Neural progenitor cell (in vitro differentiated cells): ENCODE data around the gene AKAP1. TPM values are rescaled to one million over a fixed set of nuclear protein-coding genes. Genes with fewer than 3 reads are reported as not detected.
"Not testable (repeated sequence)": the region's sequence is repeated elsewhere in the genome, so short reads cannot be mapped to it uniquely, and the experiment has no call there.

Experiments used
- DNase-seq: peaks from one replicate; pipeline ENCODE4 v3.0.0-alpha.2; 2016; ENCODE audit warnings: low spot score
- H2AFZ ChIP-seq: fragments of 200-600 bp; sonication (generic); replicated peaks from 2 replicates; pipeline ENCODE4 v1.6.1; 2016; ENCODE audit warnings: antibody characterized with exemption
- H3F3A ChIP-seq: fragments of 200-600 bp; sonication (generic); 2 replicates; pipeline ENCODE4 v1.6.1; 2016; ENCODE audit warnings: antibody characterized with exemption, low read depth
- H3K27ac ChIP-seq: fragments of 200-600 bp; sonication (generic); 2 replicates; pipeline ENCODE4 v1.5.1; 2016; ENCODE audit warnings: mild to moderate bottlenecking
- H3K27me3 ChIP-seq: fragments of 200-600 bp; sonication (generic); 2 replicates; pipeline ENCODE4 v1.6.1; 2016; ENCODE audit warnings: mild to moderate bottlenecking, moderate library complexity
- H3K36me3 ChIP-seq: fragments of 200-600 bp; sonication (generic); 2 replicates; pipeline ENCODE4 v1.5.1; 2016
- H3K4me1 ChIP-seq: fragments of 200-600 bp; sonication (generic); 2 replicates; pipeline ENCODE4 v1.6.1; 2016; ENCODE audit warnings: mixed run types
- H3K4me2 ChIP-seq: fragments of 200-600 bp; sonication (generic); 2 replicates; pipeline ENCODE4 v1.6.1; 2016
- H3K4me3 ChIP-seq: fragments of 200-600 bp; sonication (generic); 2 replicates; pipeline ENCODE4 v1.5.1; 2016
- H3K79me2 ChIP-seq: fragments of 200-600 bp; sonication (generic); 2 replicates; pipeline ENCODE4 v1.6.1; 2016; ENCODE audit warnings: low read depth
- H3K9ac ChIP-seq: fragments of 200-600 bp; sonication (generic); 2 replicates; pipeline ENCODE4 v1.6.1; 2016
- H3K9me3 ChIP-seq: fragments of 200-600 bp; sonication (generic); 2 replicates; pipeline ENCODE4 v1.5.1; 2016; ENCODE audit warnings: low read depth
- H4K20me1 ChIP-seq: fragments of 200-600 bp; sonication (generic); 2 replicates; pipeline ENCODE4 v1.6.1; 2016; ENCODE audit warnings: low read depth
- H3K27ac Mint-ChIP-seq: 3 replicates; pipeline ENCODE4 v1.8.0; 2021; ENCODE audit warnings: mixed read lengths
- H3K27me3 Mint-ChIP-seq: 2 replicates; pipeline ENCODE4 v1.8.0; 2022; ENCODE audit warnings: low read depth, mild to moderate bottlenecking, inconsistent platforms, moderate library complexity, mixed read lengths; ENCODE audit not compliant: insufficient read depth
- H3K36me3 Mint-ChIP-seq: 3 replicates; pipeline ENCODE4 v1.8.0; 2021; ENCODE audit warnings: mixed read lengths
- H3K4me1 Mint-ChIP-seq: 3 replicates; pipeline ENCODE4 v1.8.0; 2021; ENCODE audit warnings: mixed read lengths
- H3K4me3 Mint-ChIP-seq: 3 replicates; pipeline ENCODE4 v1.8.0; 2021; ENCODE audit warnings: mild to moderate bottlenecking, moderate library complexity, mixed read lengths
- H3K9me3 Mint-ChIP-seq: 3 replicates; pipeline ENCODE4 v1.8.0; 2020; ENCODE audit warnings: mixed read lengths
- CTCF ChIP-seq: fragments of 200-600 bp; sonication (generic); IDR thresholded peaks from 2 replicates; pipeline ENCODE4 v1.5.1; 2017; ENCODE audit warnings: antibody characterized with exemption, mild to moderate bottlenecking
- EZH2 ChIP-seq: fragments of 200-600 bp; sonication (generic); IDR thresholded peaks from 2 replicates; pipeline ENCODE4 v1.6.1; 2017; ENCODE audit warnings: antibody characterized with exemption, mild to moderate bottlenecking, moderate library complexity
- EZH2phosphoT487 ChIP-seq: fragments of 200-600 bp; sonication (generic); IDR thresholded peaks from 2 replicates; pipeline ENCODE4 v1.6.1; 2017; ENCODE audit warnings: antibody characterized with exemption
- total RNA-seq: library from RNA; depleted of rRNA; stranded (reverse); fragments of >200 nt; gene quantifications from 2 replicates; pipeline ENCODE4 v1.2.3, GENCODE V29; 2015; ENCODE audit warnings: low replicate concordance

AKAP1 gene
- total RNA-seq, 1 donor from 2014 or later, result 8.8 TPM

DNA sequence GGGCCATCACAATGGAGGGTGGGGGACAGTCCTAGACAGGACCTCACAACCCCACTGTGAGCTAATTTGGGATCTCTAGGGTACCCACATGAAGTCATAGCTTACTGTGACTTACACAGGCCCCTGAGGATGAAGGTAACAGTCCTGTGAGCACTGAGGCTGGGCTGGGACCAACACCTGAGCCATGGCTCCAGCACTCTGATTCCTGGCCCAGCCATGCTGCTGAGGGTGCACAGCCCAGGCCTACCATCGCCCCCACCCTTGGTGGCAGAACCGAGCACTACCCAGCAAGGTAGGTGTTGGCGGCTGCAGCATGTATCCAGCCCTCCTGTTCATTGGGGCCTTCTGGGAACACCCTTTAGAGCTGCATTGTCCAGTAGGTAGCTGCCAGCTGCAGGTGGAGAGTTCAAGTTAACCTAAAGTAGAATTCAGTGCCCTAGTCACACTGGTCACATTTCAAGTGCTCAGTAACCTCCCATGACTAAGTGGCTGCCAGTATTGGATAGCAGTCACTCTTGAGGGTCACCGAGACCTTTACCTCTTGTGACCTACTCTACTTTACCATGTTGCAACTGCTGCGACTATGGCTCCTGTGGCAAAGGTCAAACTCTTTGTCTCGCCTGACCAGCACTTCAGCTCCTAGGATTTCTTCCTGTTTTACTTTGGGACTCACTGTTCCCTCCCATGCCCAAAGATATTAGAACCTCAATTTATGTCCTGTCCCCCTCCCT, 11.6 kb downstream of the AKAP1 start:
- Histone ChIP-seq H2AFZ (no peak overlapping the region), H3F3A (peaks cover 17% of the 10 kb centered on the region), H3K9me3 (no peaks in the 10 kb centered on the region), H3K79me2 (peaks cover 96% of the 10 kb centered on the region), H3K9ac (no peak overlapping the region), H3K27me3 (no peaks in the 10 kb centered on the region), H3K4me1 (peaks cover 40% of the 10 kb centered on the region), H3K4me2 (no peak overlapping the region), H3K27ac (no peak overlapping the region), H3K36me3 (no peaks in the 10 kb centered on the region), H4K20me1 (peaks cover 19% of the 10 kb centered on the region), H3K4me3 (no peak overlapping the region)
- no peak for DNase-seq
- Mint-ChIP-seq H3K36me3 (peaks cover 4% of the 10 kb centered on the region), H3K27me3 (no peaks in the 10 kb centered on the region), H3K4me1 (peaks cover 33% of the 10 kb centered on the region), H3K4me3 (no peak overlapping the region), H3K9me3 (peaks cover 3% of the 10 kb centered on the region), H3K27ac (no peak overlapping the region)
- TF ChIP-seq EZH2 (no peak), EZH2phosphoT487 (no peak)

- Mint-ChIP-seq H3K4me3 (no peak overlapping the region), H3K27ac (no peak overlapping the region), H3K4me1 (peaks cover 21% of the 10 kb centered on the region), H3K9me3 (peaks cover 3% of the 10 kb centered on the region), H3K36me3 (peaks cover 5% of the 10 kb centered on the region), H3K27me3 (peaks cover 2% of the 10 kb centered on the region)
- Histone ChIP-seq H3K27me3 (no peaks in the 10 kb centered on the region), H3K4me1 (peaks cover 27% of the 10 kb centered on the region), H3K4me2 (peak overlapping the region; percentile 12), H3F3A (peaks cover 12% of the 10 kb centered on the region), H3K79me2 (peaks cover 95% of the 10 kb centered on the region), H2AFZ (no peak overlapping the region), H3K9ac (no peak overlapping the region), H3K27ac (peak overlapping the region; percentile 38), H3K4me3 (no peak overlapping the region), H3K9me3 (no peaks in the 10 kb centered on the region), H3K36me3 (no peaks in the 10 kb centered on the region), H4K20me1 (peaks cover 6% of the 10 kb centered on the region)
- DNase-seq, result no peak
- TF ChIP-seq EZH2 (no peak), CTCF (no peak), EZH2phosphoT487 (no peak)
These were observed 12.9 kb downstream of the AKAP1 start for GRCh38 chr17:57097832-57098421.

DNA sequence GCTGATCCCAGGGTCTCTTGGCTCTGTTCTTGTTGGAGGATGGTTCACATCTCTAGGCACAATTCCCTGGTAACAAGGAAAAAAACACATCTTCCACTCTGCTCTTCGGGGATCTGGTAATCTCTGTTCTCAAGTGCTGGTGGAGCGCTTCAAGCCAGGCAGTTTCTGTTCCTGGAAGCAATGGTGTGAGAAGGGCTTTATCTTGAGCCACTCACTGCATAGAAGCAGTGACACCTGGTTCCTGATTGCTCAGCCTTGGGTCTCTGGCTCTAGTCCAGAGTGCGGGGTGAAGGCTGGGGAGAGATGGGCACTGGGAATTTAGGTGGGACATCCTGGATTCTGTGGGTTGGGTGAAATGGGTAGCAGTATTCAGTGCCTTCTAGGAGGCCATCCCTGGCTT, 14.1 kb downstream of the AKAP1 start:
- no peak overlapping the region for H3K27ac Mint-ChIP-seq
- peaks cover 18% of the 10 kb centered on the region for H3K4me1 Mint-ChIP-seq
- Histone ChIP-seq H3K4me1 (peaks cover 24% of the 10 kb centered on the region), H3K4me2 (no peak overlapping the region), H3K79me2 (peaks cover 92% of the 10 kb centered on the region), H3F3A (peaks cover 12% of the 10 kb centered on the region), H3K4me3 (no peak overlapping the region), H3K36me3 (no peaks in the 10 kb centered on the region), H4K20me1 (peaks cover 5% of the 10 kb centered on the region), H3K9ac (no peak overlapping the region), H3K27ac (no peak overlapping the region), H3K9me3 (no peaks in the 10 kb centered on the region), H2AFZ (no peak overlapping the region), H3K27me3 (no peaks in the 10 kb centered on the region)
- no peak overlapping the region for H3K4me3 Mint-ChIP-seq
- H3K36me3 Mint-ChIP-seq, result peaks cover 5% of the 10 kb centered on the region
- TF ChIP-seq EZH2phosphoT487 (no peak), CTCF (no peak), EZH2 (no peak)
- peaks cover 3% of the 10 kb centered on the region for H3K9me3 Mint-ChIP-seq
- peaks cover 2% of the 10 kb centered on the region for H3K27me3 Mint-ChIP-seq
- DNase-seq, result no peak

DNA sequence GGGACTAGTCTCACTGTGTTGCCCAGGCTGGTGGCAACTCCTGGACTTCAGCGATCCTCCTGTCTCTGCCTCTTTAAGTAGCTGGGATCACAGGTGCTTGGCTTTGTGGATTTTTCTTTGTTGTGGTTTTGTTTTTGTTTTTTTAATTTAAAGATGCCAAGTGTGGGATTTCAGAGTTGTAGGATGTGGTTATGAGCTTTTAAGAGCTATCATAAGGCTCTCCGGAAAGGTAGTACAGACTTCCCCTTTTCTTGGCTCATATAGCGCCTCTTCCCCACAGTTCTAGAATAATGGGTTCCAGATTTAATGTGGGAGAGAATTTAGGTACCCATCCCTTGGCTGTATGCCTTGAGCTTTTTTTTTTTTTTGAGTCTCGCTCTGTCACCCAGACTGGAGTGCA, 17.1 kb downstream of the AKAP1 start:
- H3K4me3 ChIP-seq, result no peak overlapping the region
- no peak overlapping the region for H3K9ac ChIP-seq
- no peaks in the 10 kb centered on the region for H3K9me3 ChIP-seq
- H3K79me2 ChIP-seq, result peaks cover 72% of the 10 kb centered on the region
- no peaks in the 10 kb centered on the region for H3K36me3 ChIP-seq
- no peak overlapping the region for H3K27ac Mint-ChIP-seq
- H3F3A ChIP-seq, result peaks cover 12% of the 10 kb centered on the region
- peaks cover 7% of the 10 kb centered on the region for H3K27me3 Mint-ChIP-seq
- peaks cover 21% of the 10 kb centered on the region for H3K36me3 Mint-ChIP-seq
- TF ChIP-seq EZH2phosphoT487, result no peak
- no peak for TF ChIP-seq CTCF
- TF ChIP-seq EZH2, result no peak
- no peak for DNase-seq
- peaks cover 5% of the 10 kb centered on the region for H4K20me1 ChIP-seq
- no peak overlapping the region for H3K4me2 ChIP-seq
- H3K27ac ChIP-seq, result no peak overlapping the region
- H3K27me3 ChIP-seq, result no peaks in the 10 kb centered on the region
- peaks cover 28% of the 10 kb centered on the region for H3K4me1 Mint-ChIP-seq
- H3K4me1 ChIP-seq, result peaks cover 25% of the 10 kb centered on the region
- no peak overlapping the region for H3K4me3 Mint-ChIP-seq
- H2AFZ ChIP-seq, result no peak overlapping the region
- H3K9me3 Mint-ChIP-seq, result no peaks in the 10 kb centered on the region

DNA sequence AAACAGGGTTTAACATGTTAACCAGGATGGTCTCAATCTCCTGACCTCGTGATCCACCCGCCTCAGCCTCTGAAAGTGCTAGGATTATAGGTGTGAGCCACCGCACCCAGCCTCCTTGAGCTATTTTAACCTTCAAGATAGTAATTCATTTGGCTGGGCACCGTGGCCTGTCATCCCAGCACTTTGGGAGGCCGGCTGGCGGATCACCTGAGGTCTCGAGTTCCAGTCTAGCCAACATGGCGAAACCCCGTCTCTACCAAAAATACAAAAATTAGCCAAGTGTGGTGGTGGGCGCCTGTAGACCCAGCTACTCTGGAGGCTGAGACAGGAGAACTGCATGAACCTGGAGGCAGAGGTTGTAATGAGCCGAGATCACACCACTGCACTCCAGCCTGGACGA, 17.6 kb downstream of the AKAP1 start:
- Histone ChIP-seq H3K79me2 (peaks cover 66% of the 10 kb centered on the region), H3K4me1 (peaks cover 25% of the 10 kb centered on the region)
- H3K4me3 Mint-ChIP-seq, H2AFZ ChIP-seq, H3K9ac ChIP-seq, H3K4me3 ChIP-seq, H3K9me3 Mint-ChIP-seq, H3K27me3 Mint-ChIP-seq, H3K9me3 ChIP-seq, DNase-seq, H3K27me3 ChIP-seq, H3K27ac ChIP-seq, H3K36me3 ChIP-seq, H3K27ac Mint-ChIP-seq, H4K20me1 ChIP-seq, H3F3A ChIP-seq, H3K4me2 ChIP-seq: not testable (repeated sequence)
- peaks cover 23% of the 10 kb centered on the region for H3K36me3 Mint-ChIP-seq
- peaks cover 28% of the 10 kb centered on the region for H3K4me1 Mint-ChIP-seq
